Transverse colon (tissue), 4 donors: ENCODE results near the gene TACC2.

ENCODE experiments used
- POLR2A ChIP-seq: fragments of 450-650 bp; IDR thresholded peaks from one replicate; pipeline ENCODE4 v1.6.1; 2016; ENCODE audit warnings: antibody characterized with exemption, mild to moderate bottlenecking, moderate library complexity
- POLR2AphosphoS5 ChIP-seq, 3 donors: sonication (generic); formaldehyde crosslinking; IDR thresholded peaks; one replicate each; pipeline ENCODE4 v1.6.1; 2016; ENCODE audit warnings: antibody characterized with exemption in 3 of 3
- TF ChIP-seq, protein P1 (sequence below), 5 experiments: fragments of 200-600 bp in 3 of 5; fragments of 450-650 bp in 2 of 5; sonication (generic) in 3 of 5; IDR thresholded peaks; 1 replicate in 2 of 5; 2 replicates in 3 of 5; pipeline ENCODE4 v1.5.1; 2016 to 2017; ENCODE audit warnings: antibody characterized with exemption in 5 of 5, inconsistent platforms in 3 of 5, mild to moderate bottlenecking in 2 of 5, moderate library complexity in 1 of 5

DNA sequence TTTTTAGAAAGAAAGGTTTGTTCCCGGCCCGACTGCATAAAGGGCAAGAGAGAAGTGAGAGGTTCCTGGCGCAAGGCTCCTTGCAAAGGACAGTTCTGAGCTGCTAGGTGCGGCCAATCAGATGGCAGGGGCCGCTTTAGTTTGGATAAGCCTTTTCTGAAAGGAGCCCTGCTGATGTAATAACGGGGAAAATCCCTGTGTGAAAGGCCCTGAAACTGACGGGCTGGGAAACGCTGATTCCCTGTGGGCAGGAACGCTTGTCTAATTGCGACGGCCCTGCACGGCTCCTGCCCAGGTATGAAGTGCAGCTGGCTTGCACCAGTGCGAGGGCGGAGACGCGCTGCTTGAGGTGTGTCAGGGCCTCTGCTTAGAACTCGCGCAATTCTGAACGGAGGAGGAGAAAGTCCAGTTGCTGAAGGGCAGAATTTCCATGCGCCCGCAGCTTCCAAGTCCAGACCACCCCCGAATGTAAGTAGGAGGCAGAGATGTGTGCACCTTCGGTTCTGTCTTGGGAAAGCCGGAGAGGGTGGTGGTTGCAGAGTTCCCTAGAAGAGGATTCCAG is 30.5 kb downstream of the TACC2 start:
- TF ChIP-seq, protein P1, sequence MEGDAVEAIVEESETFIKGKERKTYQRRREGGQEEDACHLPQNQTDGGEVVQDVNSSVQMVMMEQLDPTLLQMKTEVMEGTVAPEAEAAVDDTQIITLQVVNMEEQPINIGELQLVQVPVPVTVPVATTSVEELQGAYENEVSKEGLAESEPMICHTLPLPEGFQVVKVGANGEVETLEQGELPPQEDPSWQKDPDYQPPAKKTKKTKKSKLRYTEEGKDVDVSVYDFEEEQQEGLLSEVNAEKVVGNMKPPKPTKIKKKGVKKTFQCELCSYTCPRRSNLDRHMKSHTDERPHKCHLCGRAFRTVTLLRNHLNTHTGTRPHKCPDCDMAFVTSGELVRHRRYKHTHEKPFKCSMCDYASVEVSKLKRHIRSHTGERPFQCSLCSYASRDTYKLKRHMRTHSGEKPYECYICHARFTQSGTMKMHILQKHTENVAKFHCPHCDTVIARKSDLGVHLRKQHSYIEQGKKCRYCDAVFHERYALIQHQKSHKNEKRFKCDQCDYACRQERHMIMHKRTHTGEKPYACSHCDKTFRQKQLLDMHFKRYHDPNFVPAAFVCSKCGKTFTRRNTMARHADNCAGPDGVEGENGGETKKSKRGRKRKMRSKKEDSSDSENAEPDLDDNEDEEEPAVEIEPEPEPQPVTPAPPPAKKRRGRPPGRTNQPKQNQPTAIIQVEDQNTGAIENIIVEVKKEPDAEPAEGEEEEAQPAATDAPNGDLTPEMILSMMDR (IDR thresholded peaks at IDR 0.05), result no peak
- TF ChIP-seq POLR2AphosphoS5 (IDR thresholded peaks at IDR 0.05), result peak; percentile 44 to 94 (median 88)
- TF ChIP-seq POLR2A, result peak; percentile 91
